Cardiac fibroblast (primary cell): Measurements from ENCODE around the gene COMMD4.
A peak's percentile ranks its signal among the peaks of the same experiment; 100 is the strongest.
"Not testable (repeated sequence)": the region's sequence is repeated elsewhere in the genome, so short reads cannot be mapped to it uniquely, and the experiment has no call there.

Experiments
- DNase-seq, 2 donors: peaks; one replicate each; pipeline versions ENCODE4 v3.0.0 to v3.0.0-alpha.2; 2010; ENCODE audit warnings: low read depth in 2 of 2
- H3K4me3 ChIP-seq, 2 donors: replicated peaks in 1 of 2; 1 replicate in 1 of 2; 2 replicates in 1 of 2; pipeline ENCODE4 v1.5.1; 2011; ENCODE audit warnings: low read depth in 2 of 2, low read length in 2 of 2, mild to moderate bottlenecking in 2 of 2, moderate library complexity in 1 of 2
- TF ChIP-seq, protein P1 (sequence below): IDR thresholded peaks from one replicate; pipeline ENCODE4 v1.5.1; 2011; ENCODE audit warnings: low read depth, mild to moderate bottlenecking, low read length, inconsistent platforms

Gene COMMD4

DNA sequence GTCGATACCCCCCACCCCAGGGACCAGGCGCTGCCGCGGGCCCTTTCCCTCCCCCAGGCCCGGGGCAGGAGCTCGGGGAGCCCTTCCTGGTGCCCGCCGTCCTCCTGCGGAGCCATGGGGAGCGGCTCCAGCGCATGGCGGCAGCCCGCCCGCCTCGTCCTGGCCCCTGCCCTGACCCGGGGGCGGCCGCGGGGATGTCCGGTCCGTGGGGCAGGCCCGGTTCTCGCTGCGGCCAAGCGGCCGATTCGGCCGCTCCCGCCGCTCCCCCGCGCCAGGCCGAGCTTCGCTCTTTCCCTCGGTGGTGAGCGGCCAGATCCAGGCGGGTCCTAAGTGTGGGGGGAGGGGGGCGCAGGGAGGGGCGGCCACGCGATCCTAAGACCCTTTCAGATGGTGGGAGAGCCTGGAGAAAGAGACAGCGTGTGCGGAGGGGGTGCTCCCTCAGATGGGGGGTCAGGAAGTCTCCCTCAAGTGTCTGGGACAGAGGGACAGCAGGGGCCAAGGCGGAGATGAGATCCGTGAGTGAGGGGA lies 12.2 kb downstream of the COMMD4 start:
- DNase-seq: no peak
- TF ChIP-seq, protein P1, sequence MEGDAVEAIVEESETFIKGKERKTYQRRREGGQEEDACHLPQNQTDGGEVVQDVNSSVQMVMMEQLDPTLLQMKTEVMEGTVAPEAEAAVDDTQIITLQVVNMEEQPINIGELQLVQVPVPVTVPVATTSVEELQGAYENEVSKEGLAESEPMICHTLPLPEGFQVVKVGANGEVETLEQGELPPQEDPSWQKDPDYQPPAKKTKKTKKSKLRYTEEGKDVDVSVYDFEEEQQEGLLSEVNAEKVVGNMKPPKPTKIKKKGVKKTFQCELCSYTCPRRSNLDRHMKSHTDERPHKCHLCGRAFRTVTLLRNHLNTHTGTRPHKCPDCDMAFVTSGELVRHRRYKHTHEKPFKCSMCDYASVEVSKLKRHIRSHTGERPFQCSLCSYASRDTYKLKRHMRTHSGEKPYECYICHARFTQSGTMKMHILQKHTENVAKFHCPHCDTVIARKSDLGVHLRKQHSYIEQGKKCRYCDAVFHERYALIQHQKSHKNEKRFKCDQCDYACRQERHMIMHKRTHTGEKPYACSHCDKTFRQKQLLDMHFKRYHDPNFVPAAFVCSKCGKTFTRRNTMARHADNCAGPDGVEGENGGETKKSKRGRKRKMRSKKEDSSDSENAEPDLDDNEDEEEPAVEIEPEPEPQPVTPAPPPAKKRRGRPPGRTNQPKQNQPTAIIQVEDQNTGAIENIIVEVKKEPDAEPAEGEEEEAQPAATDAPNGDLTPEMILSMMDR: no peak
- peak overlapping the region; percentile 64 to 91 for H3K4me3 ChIP-seq

DNA sequence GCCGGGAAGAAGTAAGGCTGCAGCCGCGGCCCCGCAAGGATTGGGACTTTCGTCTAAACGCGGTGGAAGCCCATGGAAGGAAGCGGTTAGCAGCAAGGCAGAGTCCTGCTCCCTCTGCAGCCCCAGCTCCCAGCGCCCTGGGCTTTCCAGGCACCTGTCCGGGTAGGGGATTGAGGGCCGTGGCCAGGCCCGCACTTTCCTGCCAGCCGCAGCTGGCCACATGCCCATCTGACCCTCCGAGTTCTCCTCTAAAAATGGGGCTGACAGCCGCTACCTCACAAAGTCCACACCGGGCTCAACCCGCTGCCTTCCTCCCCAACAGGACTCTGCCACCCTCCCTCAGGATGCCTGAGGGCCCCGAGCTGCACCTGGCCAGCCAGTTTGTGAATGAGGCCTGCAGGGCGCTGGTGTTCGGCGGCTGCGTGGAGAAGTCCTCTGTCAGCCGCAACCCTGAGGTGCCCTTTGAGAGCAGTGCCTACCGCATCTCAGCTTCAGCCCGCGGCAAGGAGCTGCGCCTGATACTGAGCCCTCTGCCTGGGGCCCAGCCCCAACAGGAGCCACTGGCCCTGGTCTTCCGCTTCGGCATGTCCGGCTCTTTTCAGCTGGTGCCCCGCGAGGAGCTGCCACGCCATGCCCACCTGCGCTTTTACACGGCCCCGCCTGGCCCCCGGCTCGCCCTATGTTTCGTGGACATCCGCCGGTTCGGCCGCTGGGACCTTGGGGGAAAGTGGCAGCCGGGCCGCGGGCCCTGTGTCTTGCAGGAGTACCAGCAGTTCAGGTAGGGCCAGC lies 12.9 kb downstream of the COMMD4 start:
- TF ChIP-seq, protein P1: no peak

DNA sequence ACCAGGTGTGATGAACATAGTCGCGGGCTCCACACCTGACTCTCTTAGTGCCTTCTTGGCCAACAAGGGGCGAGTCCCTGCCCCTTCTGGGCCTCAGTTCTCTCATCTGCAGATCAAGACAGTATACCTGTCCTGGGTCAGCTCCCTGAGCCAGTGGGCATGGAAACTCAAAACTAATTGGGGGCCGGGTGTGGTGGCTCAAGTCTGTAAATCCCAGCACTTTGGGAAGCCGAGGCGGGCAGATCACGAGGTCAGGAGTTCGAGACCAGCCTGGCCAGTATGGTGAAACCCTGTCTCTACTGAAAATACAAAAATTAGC lies 13.4 kb downstream of the COMMD4 start:
- H3K4me3 ChIP-seq, DNase-seq: not testable (repeated sequence)

More for the DNA sequence above, 12.9 kb downstream of the COMMD4 start:
- H3K4me3 ChIP-seq: peak overlapping the region; percentile 64 to 91
- no peak for DNase-seq

DNA sequence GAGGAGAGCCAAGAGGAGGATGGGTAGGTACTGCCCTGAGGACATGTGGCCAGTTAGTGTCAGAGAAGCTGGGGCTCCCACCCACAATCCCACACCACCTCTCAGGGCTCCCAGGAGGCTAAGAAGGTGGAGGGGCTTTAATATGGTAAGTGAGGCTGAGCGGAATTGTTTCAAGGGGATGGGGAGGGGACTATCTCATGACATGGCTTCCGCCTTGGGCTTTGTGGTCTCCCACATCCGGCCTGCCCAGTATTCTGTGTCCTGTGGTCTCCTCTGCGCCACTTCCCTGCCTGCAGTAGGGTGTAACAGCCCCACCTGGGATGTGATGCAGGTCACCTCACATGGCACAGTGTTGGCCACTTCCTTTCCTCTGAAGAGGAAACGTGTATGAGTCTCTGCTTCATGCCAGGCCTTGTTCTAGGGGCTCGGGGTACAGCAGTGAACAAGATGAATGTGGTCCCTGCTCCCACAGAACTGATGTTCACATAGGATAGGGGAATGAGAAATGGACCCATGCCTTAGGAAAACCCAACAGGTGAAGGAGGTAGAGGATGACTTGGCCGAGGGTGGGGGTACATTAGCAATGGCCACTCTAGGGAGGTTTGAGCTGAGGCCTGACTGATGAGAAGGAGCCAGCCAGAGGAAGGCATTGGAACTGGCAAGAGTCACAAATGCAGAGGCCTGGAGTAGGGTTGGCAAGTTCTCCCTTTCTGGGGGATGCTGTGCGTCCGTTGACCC lies 14.2 kb downstream of the COMMD4 start:
- TF ChIP-seq, protein P1: no peak
- H3K4me3 ChIP-seq: no peak overlapping the region
- DNase-seq: no peak

DNA sequence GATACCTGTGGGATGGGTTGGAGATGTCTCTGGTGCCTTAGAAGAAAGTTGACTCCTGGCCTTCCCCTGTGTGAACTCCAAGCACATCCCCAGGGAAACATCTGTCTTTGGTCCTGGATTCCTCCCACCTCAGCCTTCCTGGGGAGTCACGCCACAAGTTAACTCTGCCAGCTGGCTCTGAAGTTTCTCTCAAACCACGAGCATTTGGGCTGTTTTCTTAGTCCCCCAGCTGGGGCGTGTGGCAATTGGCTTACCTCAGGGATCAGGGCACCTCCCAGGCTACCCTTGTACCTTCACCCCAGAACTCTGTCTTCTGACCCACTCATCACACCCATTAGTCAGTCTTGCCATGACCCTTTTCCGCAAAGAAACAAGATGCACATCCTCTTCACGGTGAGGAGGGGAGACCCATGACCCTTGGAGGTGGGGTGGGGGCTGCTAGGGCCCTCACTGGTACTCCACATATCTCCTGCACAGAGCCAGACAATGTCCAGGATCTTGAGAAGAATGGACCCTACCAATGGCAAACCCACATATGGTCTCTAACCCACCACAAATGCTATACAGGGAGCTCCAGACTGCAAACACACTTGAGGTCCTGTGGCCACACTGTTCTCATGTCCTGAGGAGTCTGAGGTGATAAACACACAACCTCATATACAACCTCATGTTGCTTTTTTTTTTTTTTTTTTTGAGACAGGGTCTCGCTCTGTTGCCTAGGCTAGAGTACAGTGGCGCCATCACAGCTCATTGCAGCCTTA lies 14.9 kb downstream of the COMMD4 start:
- no peak overlapping the region for H3K4me3 ChIP-seq
- no peak for DNase-seq
- TF ChIP-seq, protein P1: no peak

DNA sequence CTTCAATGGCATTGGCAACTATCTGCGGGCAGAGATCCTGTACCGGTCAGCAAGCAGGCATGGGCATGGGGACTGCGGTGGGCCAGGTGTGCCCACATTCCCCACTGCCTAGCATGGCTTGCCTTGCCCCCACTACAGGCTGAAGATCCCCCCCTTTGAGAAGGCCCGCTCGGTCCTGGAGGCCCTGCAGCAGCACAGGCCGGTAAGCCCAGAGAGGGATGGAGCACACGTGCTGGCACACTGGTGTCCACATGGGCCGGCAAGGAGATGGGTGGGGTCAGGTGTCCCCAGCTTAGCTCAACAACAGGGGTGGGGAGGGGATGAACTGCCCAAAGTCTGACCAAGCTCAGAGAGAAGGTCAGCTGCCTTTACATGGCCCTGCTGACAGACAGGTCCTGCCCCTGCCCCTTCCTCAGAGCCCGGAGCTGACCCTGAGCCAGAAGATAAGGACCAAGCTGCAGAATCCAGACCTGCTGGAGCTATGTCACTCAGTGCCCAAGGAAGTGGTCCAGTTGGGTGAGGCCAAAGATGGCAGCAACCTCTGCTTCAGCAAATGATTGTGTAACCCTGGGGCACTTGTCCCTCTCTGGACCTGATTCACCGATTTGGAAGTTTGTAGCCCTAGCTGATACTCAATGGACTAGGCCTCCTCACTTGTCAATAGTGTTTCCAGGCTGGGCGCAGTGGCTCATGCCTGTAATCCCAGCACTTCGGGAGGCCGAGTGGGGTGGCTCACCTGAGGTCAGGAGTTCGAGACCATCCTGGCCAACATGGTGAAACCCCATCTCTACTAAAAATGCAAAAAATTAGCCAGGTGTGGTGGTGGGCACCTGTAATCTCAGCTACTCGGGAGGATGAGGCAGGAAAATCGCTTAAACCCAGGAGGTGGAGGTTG lies 16.6 kb downstream of the COMMD4 start:
- TF ChIP-seq, protein P1: no peak
- no peak for DNase-seq
- no peak overlapping the region for H3K4me3 ChIP-seq
